OCI-LY3 (cell line): ENCODE results near the gene CAB39.

Experiments
- H2AFZ ChIP-seq: fragments of 200-600, 300-600 bp; shearing (Covaris generic); 2 replicates; pipeline ENCODE4 v1.6.0; 2014; ENCODE audit warnings: antibody characterized with exemption, low read depth, low read length
- H3K27ac ChIP-seq: fragments of 200-600, 300-600 bp; sonication (generic); 2 replicates; pipeline ENCODE4 v1.5.1; 2014; ENCODE audit warnings: mild to moderate bottlenecking, low read length, moderate library complexity, mixed read lengths
- H3K27me3 ChIP-seq: fragments of 200-600, 300-600 bp; sonication (generic); 2 replicates; pipeline ENCODE4 v1.6.1; 2014; ENCODE audit warnings: low read depth, low read length, mixed read lengths
- H3K36me3 ChIP-seq: fragments of 200-600, 300-600 bp; sonication (generic); replicated peaks from 2 replicates; pipeline ENCODE3; 2014; ENCODE audit warnings: low read depth, low read length, mixed read lengths
- H3K4me1 ChIP-seq: fragments of 300-600, 200-600 bp; sonication (generic); 2 replicates; pipeline ENCODE4 v1.6.1; 2014; ENCODE audit warnings: low read length, mixed read lengths
- H3K4me2 ChIP-seq: fragments of 200-600, 300-600 bp; sonication (generic); 2 replicates; pipeline ENCODE4 v1.6.1; 2014; ENCODE audit warnings: low read length, mixed read lengths
- H3K4me3 ChIP-seq: fragments of 300-600, 200-600 bp; sonication (generic); 2 replicates; pipeline ENCODE4 v1.5.1; 2014; ENCODE audit warnings: antibody characterized with exemption, mild to moderate bottlenecking, low read length, moderate library complexity
- H3K79me2 ChIP-seq: fragments of 300-600, 200-600 bp; shearing (Covaris generic); 2 replicates; pipeline ENCODE4 v1.6.1; 2014; ENCODE audit warnings: mild to moderate bottlenecking, low read length, mixed read lengths
- H3K9ac ChIP-seq: fragments of 300-600, 200-600 bp; shearing (Covaris generic); 2 replicates; pipeline ENCODE4 v1.6.0; 2014; ENCODE audit warnings: mild to moderate bottlenecking, low read length, moderate library complexity
- H3K9me3 ChIP-seq: fragments of 200-600, 300-600 bp; shearing (Covaris generic); 2 replicates; pipeline ENCODE4 v1.6.1; 2014; ENCODE audit warnings: low read length, mixed read lengths; ENCODE audit not compliant: insufficient read depth
- H4K20me1 ChIP-seq: fragments of 200-600, 300-600 bp; sonication (generic); 2 replicates; pipeline ENCODE4 v1.6.1; 2016; ENCODE audit warnings: low read length, mixed read lengths; ENCODE audit not compliant: insufficient read depth
- CTCF ChIP-seq: fragments of 200-600, 300-600 bp; sonication (generic); IDR thresholded peaks from 2 replicates; pipeline ENCODE4 v1.5.1; 2014; ENCODE audit warnings: antibody characterized with exemption, low read length, low read depth
- EZH2phosphoT487 ChIP-seq: fragments of 200-600 bp; shearing (Covaris generic); IDR thresholded peaks from 2 replicates; pipeline ENCODE4 v1.6.1; 2018; ENCODE audit warnings: antibody characterized with exemption, mixed run types, low read depth

Gene CAB39

GRCh38 chr2:230815088-230815487 lies 102.4 kb downstream of the CAB39 start:
- Histone ChIP-seq H4K20me1 (no peaks in the 10 kb centered on the region; the same call in 1 of the 2 replicates), H3K9ac (no peak overlapping the region), H2AFZ (no peak overlapping the region), H3K27ac (no peak overlapping the region), H3K36me3 (peaks cover 45% of the 10 kb centered on the region), H3K4me1 (no peaks in the 10 kb centered on the region), H3K4me3 (no peak overlapping the region), H3K4me2 (no peak overlapping the region), H3K79me2 (no peaks in the 10 kb centered on the region), H3K9me3 (no peaks in the 10 kb centered on the region), H3K27me3 (no peaks in the 10 kb centered on the region)
- TF ChIP-seq EZH2phosphoT487: no peak
- TF ChIP-seq CTCF: no peak

GRCh38 chr2:230816735-230817134 lies 104.1 kb downstream of the CAB39 start:
- Histone ChIP-seq H3K27me3 (no peaks in the 10 kb centered on the region), H3K79me2 (no peaks in the 10 kb centered on the region), H3K4me3 (no peak overlapping the region), H2AFZ (no peak overlapping the region), H3K9me3 (no peaks in the 10 kb centered on the region), H3K27ac (no peak overlapping the region), H3K4me1 (no peaks in the 10 kb centered on the region), H3K4me2 (no peak overlapping the region), H3K9ac (no peak overlapping the region), H3K36me3 (peaks cover 32% of the 10 kb centered on the region), H4K20me1 (no peaks in the 10 kb centered on the region; the same call in 1 of the 2 replicates)
- TF ChIP-seq EZH2phosphoT487 (no peak), CTCF (no peak)

- TF ChIP-seq EZH2phosphoT487 (no peak), CTCF (no peak)
- Histone ChIP-seq H3K36me3 (peaks cover 22% of the 10 kb centered on the region), H3K27me3 (no peaks in the 10 kb centered on the region)
These were observed 106.8 kb downstream of the CAB39 start for GRCh38 chr2:230819433-230819832.

GRCh38 chr2:230821261-230821990 lies 108.8 kb downstream of the CAB39 start:
- peaks cover 19% of the 10 kb centered on the region for H3K36me3 ChIP-seq
- H3K4me2 ChIP-seq: no peak overlapping the region

More at GRCh38 chr2:230819433-230819832, 106.8 kb downstream of the CAB39 start:
- no peak overlapping the region for H2AFZ ChIP-seq
- H3K4me1 ChIP-seq: peaks cover 3% of the 10 kb centered on the region; the same call in 1 of the 2 replicates
- H4K20me1 ChIP-seq: no peaks in the 10 kb centered on the region; the same call in 1 of the 2 replicates
- no peaks in the 10 kb centered on the region for H3K9me3 ChIP-seq
- H3K79me2 ChIP-seq: no peaks in the 10 kb centered on the region
- no peak overlapping the region for H3K27ac ChIP-seq
- no peak overlapping the region for H3K4me3 ChIP-seq
- no peak overlapping the region for H3K9ac ChIP-seq
- no peak overlapping the region for H3K4me2 ChIP-seq

More at GRCh38 chr2:230821261-230821990, 108.8 kb downstream of the CAB39 start:
- no peak for TF ChIP-seq CTCF
- no peak for TF ChIP-seq EZH2phosphoT487
- Histone ChIP-seq H3K79me2 (no peaks in the 10 kb centered on the region), H2AFZ (no peak overlapping the region), H3K27ac (no peak overlapping the region), H3K9ac (no peak overlapping the region), H3K4me3 (no peak overlapping the region), H4K20me1 (no peaks in the 10 kb centered on the region), H3K4me1 (peaks cover 3% of the 10 kb centered on the region; the same call in 1 of the 2 replicates), H3K27me3 (no peaks in the 10 kb centered on the region), H3K9me3 (no peaks in the 10 kb centered on the region)
